ENCODE data around the gene OR13G1. TPM values are rescaled to one million over a fixed set of nuclear protein-coding genes. Genes with fewer than 3 reads are reported as not detected.

OR13G1 gene
- total RNA-seq, 3 donors from 2014 or later: not detected

DNA sequence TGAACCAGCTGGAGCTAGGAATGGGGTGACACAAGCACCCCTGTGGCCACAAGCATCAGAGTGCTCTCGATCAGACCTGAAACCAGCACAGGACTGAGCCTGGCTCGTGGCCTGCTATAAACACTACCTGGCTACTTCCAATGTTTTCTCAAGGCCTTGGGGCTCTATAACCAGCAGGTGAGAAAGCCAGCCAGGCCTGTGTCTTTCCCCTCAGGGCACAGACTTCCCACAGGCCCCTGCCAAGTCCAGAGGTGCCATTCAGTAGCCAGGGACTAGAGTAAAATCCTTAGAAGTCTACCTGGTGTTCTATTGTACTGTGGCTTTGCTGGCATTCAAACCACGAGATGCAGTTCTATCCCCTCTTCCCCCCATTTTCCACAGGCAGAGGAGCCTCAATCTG lies 51.6 kb downstream of the OR13G1 start:
- Histone ChIP-seq H3K36me3 (ENCODE audit: low read depth) (no peaks in the 10 kb centered on the region), H3K9me3 (no peaks in the 10 kb centered on the region), H3K4me3 (no peak overlapping the region), H3K4me1 (ENCODE audit: low read depth) (no peaks in the 10 kb centered on the region)
- intact Hi-C loops (cut with DNase I, micrococcal nuclease): no loop called here
- TF ChIP-seq, protein P1, sequence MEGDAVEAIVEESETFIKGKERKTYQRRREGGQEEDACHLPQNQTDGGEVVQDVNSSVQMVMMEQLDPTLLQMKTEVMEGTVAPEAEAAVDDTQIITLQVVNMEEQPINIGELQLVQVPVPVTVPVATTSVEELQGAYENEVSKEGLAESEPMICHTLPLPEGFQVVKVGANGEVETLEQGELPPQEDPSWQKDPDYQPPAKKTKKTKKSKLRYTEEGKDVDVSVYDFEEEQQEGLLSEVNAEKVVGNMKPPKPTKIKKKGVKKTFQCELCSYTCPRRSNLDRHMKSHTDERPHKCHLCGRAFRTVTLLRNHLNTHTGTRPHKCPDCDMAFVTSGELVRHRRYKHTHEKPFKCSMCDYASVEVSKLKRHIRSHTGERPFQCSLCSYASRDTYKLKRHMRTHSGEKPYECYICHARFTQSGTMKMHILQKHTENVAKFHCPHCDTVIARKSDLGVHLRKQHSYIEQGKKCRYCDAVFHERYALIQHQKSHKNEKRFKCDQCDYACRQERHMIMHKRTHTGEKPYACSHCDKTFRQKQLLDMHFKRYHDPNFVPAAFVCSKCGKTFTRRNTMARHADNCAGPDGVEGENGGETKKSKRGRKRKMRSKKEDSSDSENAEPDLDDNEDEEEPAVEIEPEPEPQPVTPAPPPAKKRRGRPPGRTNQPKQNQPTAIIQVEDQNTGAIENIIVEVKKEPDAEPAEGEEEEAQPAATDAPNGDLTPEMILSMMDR (IDR thresholded peaks at IDR 0.05): no peak
- DNase-seq: no peak
- ATAC-seq: no peak

Other genes with a start within 250 kb of the OR13G1 start
- gene OR2B11, start 221.6 kb downstream of the OR13G1 start, total RNA-seq: not detected
- not detected for gene OR2C3, start 143.3 kb downstream of the OR13G1 start, total RNA-seq
- gene GCSAML, start 130.6 kb downstream of the OR13G1 start, total RNA-seq: 1 to 10 TPM in 1 of 3 donors, under 1 TPM in 2; 0.32 to 1.3 (median 0.89) TPM
- not detected for gene OR2G2, start 91.4 kb downstream of the OR13G1 start, total RNA-seq
- gene OR2G3, start 74.2 kb downstream of the OR13G1 start, total RNA-seq: not detected
- gene OR6F1, start 36.9 kb upstream of the OR13G1 start, total RNA-seq: not detected
- gene OR14K1, start 58.9 kb upstream of the OR13G1 start, total RNA-seq: under 1 TPM in 1 of 3 donors, not detected in 2; 0.32 TPM
- not detected for gene OR14A2, start 68.4 kb upstream of the OR13G1 start, total RNA-seq
- not detected for gene OR1C1, start 80.8 kb upstream of the OR13G1 start, total RNA-seq
- not detected for gene OR14A16, start 144.4 kb upstream of the OR13G1 start, total RNA-seq
- gene OR11L1, start 162.2 kb upstream of the OR13G1 start, total RNA-seq: not detected
- 1 to 10 TPM; 1.2 to 2.5 (median 1.5) TPM for gene TRIM58, start 177.4 kb upstream of the OR13G1 start, total RNA-seq
- gene OR2W3, start 215.8 kb upstream of the OR13G1 start, total RNA-seq: 1 to 10 TPM in 1 of 3 donors, under 1 TPM in 2; 0.52 to 1.2 (median 0.53) TPM
- gene OR2T8, start 240.5 kb upstream of the OR13G1 start, total RNA-seq: not detected
- not detected for gene OR2AJ1, start 245.2 kb upstream of the OR13G1 start, total RNA-seq